Endodermal cell (in vitro differentiated cells): ENCODE results near the gene PDE3A. TPM values are rescaled to one million over a fixed set of nuclear protein-coding genes. Genes with fewer than 3 reads are reported as not detected.

ENCODE experiments used
- DNase-seq: peaks from one replicate; pipeline ENCODE4 v3.0.0-alpha.2; 2017
- H3K27ac ChIP-seq: 2 replicates; pipeline ENCODE4 v1.5.1; 2013; ENCODE audit warnings: mild to moderate bottlenecking, low read depth, low read length, moderate library complexity
- H3K27me3 ChIP-seq: 2 replicates; pipeline ENCODE4 v1.6.1; 2013; ENCODE audit warnings: mild to moderate bottlenecking, low read length, moderate library complexity; ENCODE audit not compliant: insufficient read depth, control insufficient read depth, poor library complexity, severe bottlenecking
- H3K36me3 ChIP-seq: 2 replicates; pipeline ENCODE4 v1.7.0; 2013; ENCODE audit warnings: mild to moderate bottlenecking, low read length, moderate library complexity; ENCODE audit not compliant: control insufficient read depth, insufficient read depth
- H3K4me1 ChIP-seq: one replicate; pipeline ENCODE4 v1.7.0; 2013; ENCODE audit warnings: low read length; ENCODE audit not compliant: control insufficient read depth, insufficient read depth
- H3K4me3 ChIP-seq: 2 replicates; pipeline ENCODE4 v1.5.1; 2013; ENCODE audit warnings: mild to moderate bottlenecking, low read length, moderate library complexity
- H3K9ac ChIP-seq: 2 replicates; pipeline ENCODE4 v1.6.1; 2013; ENCODE audit warnings: mild to moderate bottlenecking, low read length, moderate library complexity; ENCODE audit not compliant: poor library complexity, severe bottlenecking; ENCODE audit errors: extremely low read depth
- H3K9me3 ChIP-seq: 2 replicates; pipeline ENCODE4 v1.6.1; 2013; ENCODE audit warnings: mild to moderate bottlenecking, low read length, moderate library complexity; ENCODE audit not compliant: control insufficient read depth
- H3K27ac Mint-ChIP-seq: 2 replicates; pipeline ENCODE4 v1.8.0; 2020; ENCODE audit warnings: mixed read lengths
- H3K27me3 Mint-ChIP-seq: 2 replicates; pipeline ENCODE4 v1.8.0; 2021; ENCODE audit warnings: mild to moderate bottlenecking, mixed read lengths; ENCODE audit not compliant: insufficient read depth
- H3K36me3 Mint-ChIP-seq: 2 replicates; pipeline ENCODE4 v1.8.0; 2020; ENCODE audit warnings: low read depth, mixed read lengths
- H3K4me1 Mint-ChIP-seq: 2 replicates; pipeline ENCODE4 v1.8.0; 2020; ENCODE audit warnings: mixed read lengths
- H3K4me3 Mint-ChIP-seq: 2 replicates; pipeline ENCODE4 v1.8.0; 2020; ENCODE audit warnings: mild to moderate bottlenecking, moderate library complexity, mixed read lengths
- H3K9me3 Mint-ChIP-seq: 2 replicates; pipeline ENCODE4 v1.8.0; 2020; ENCODE audit warnings: mild to moderate bottlenecking, mixed read lengths
- CTCF ChIP-seq: fragments of 200-600 bp; sonication (generic); conservative IDR thresholded peaks from 2 replicates; pipeline ENCODE4 v1.5.0; 2021; ENCODE audit warnings: antibody characterized with exemption, mild to moderate bottlenecking
- WGBS, 2 experiments: methylation state at CpG; one replicate each; pipeline versions ENCODE4 v1.1.5 to v1.1.7; 2013; ENCODE audit warnings: missing lambda C conversion rate in 2 of 2, mixed read lengths in 1 of 2; ENCODE audit not compliant: insufficient coverage in 1 of 2, insufficient read length in 1 of 2; 5-methylcytosine and 5-hydroxymethylcytosine counted together
- total RNA-seq, 2 donors: library from RNA; stranded (reverse); fragmentation: NEBNext Ultra II Directional in 1 of 2; extraction: Animal tissue kit (Norgen Biotek cat#: 25700) in 1 of 2; gene quantifications; 2 replicates in 1 of 2; 3 replicates in 1 of 2; pipeline ENCODE4 v1.2.1, GENCODE V29; 2021

PDE3A gene
- total RNA-seq, 2 donors from 2014 or later, result 0.62 to 1.8 TPM

GRCh38 chr12:20593611-20594010, 225.3 kb downstream of the PDE3A start:
- no peak for TF ChIP-seq CTCF
- WGBS, 2 experiments, result 92 to 93% methylated on average over 2 to 3 of the region's 3 CpGs
- no peaks in the 10 kb centered on the region for H3K36me3 Mint-ChIP-seq
- no peak overlapping the region for H3K4me3 Mint-ChIP-seq
- Histone ChIP-seq H3K36me3 (no peaks in the 10 kb centered on the region), H3K27ac (no peak overlapping the region), H3K9ac (no peak overlapping the region), H3K4me3 (no peak overlapping the region), H3K9me3 (no peaks in the 10 kb centered on the region), H3K27me3 (no peaks in the 10 kb centered on the region), H3K4me1 (no peaks in the 10 kb centered on the region)
- no peak overlapping the region for H3K27ac Mint-ChIP-seq
- H3K4me1 Mint-ChIP-seq, result peaks cover 24% of the 10 kb centered on the region
- no peak for DNase-seq
- H3K27me3 Mint-ChIP-seq, result no peaks in the 10 kb centered on the region
- H3K9me3 Mint-ChIP-seq, result no peaks in the 10 kb centered on the region

DNA sequence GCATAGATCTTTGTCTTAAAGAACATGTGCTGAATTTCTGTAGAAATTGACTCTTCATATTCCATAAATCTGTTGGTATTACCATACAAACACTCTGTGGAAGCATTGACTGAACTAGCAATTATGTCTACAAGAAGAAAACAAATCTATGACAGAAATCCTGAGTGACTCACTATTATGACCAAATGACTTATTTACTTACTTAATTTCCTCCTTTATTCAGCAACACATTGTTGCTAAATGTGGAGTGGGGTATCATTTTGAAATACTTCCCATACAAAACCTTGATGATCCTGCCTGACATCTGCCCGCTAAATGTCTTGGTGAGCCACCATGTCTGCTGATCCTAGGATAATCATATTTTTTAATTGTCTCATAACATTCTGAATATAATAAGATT, 227.7 kb downstream of the PDE3A start:
- Histone ChIP-seq H3K27me3 (no peaks in the 10 kb centered on the region), H3K4me1 (no peaks in the 10 kb centered on the region), H3K4me3 (no peak overlapping the region), H3K27ac (no peak overlapping the region), H3K9ac (no peak overlapping the region), H3K9me3 (no peaks in the 10 kb centered on the region), H3K36me3 (no peaks in the 10 kb centered on the region)
- Mint-ChIP-seq H3K27me3 (no peaks in the 10 kb centered on the region), H3K4me3 (no peak overlapping the region), H3K27ac (no peak overlapping the region), H3K9me3 (no peaks in the 10 kb centered on the region), H3K36me3 (no peaks in the 10 kb centered on the region), H3K4me1 (peaks cover 24% of the 10 kb centered on the region)
- WGBS, 2 experiments, result 100% methylated on average over 1 of the region's 1 CpG; no CpG with 5 or more reads in 1 of the 2 experiments
- no peak for TF ChIP-seq CTCF
- no peak for DNase-seq

DNA sequence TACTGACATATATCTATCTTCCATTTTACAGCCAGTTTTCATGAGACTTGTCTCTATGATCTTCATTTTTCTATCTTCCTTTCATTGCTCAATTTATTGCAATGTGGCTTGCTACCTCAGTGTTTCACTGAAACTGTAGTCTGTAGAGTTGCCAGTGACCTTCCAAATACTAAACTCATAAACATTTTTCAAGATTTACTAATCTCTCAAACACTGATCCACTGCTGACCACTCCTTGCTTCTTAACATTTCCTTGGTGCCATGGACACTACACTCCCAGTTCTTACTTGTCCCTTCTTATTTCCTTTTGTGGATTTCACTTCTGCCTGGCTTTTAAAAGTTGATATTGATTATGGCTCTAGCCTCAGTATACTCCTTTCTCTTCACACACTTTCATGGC, 231.4 kb downstream of the PDE3A start:
- H3K27me3 Mint-ChIP-seq, result no peaks in the 10 kb centered on the region
- no peak for TF ChIP-seq CTCF
- H3K27ac Mint-ChIP-seq, result no peak overlapping the region
- H3K9ac ChIP-seq, result no peak overlapping the region
- DNase-seq, result no peak
- H3K9me3 Mint-ChIP-seq, result no peaks in the 10 kb centered on the region
- H3K4me3 ChIP-seq, result no peak overlapping the region
- no peaks in the 10 kb centered on the region for H3K36me3 ChIP-seq
- no peak overlapping the region for H3K4me3 Mint-ChIP-seq
- H3K4me1 ChIP-seq, result no peaks in the 10 kb centered on the region
- H3K36me3 Mint-ChIP-seq, result no peaks in the 10 kb centered on the region
- no peak overlapping the region for H3K27ac ChIP-seq
- peaks cover 3% of the 10 kb centered on the region for H3K4me1 Mint-ChIP-seq
- H3K9me3 ChIP-seq, result no peaks in the 10 kb centered on the region
- no peaks in the 10 kb centered on the region for H3K27me3 ChIP-seq
